Suprapubic skin (tissue), 4 donors: ENCODE measurements around the gene LYSMD4. TPM values are rescaled to one million over a fixed set of nuclear protein-coding genes. Genes with fewer than 3 reads are reported as not detected.
A peak's percentile ranks its signal among the peaks of the same experiment; 100 is the strongest.
"Not testable (repeated sequence)": the region's sequence is repeated elsewhere in the genome, so short reads cannot be mapped to it uniquely, and the experiment has no call there.

ENCODE experiments used
- DNase-seq, 2 donors: peaks; one replicate each; pipeline ENCODE4 v3.0.0-alpha.2; 2019; ENCODE audit warnings: low spot score in 2 of 2
- H3K27ac ChIP-seq: fragments of 200-600 bp; sonication (generic); one replicate; pipeline ENCODE4 v1.5.1; 2019
- H3K27me3 ChIP-seq: fragments of 200-600 bp; sonication (generic); one replicate; pipeline ENCODE4 v1.5.1; 2019
- H3K36me3 ChIP-seq: fragments of 200-600 bp; sonication (generic); one replicate; pipeline ENCODE4 v1.5.1; 2019
- H3K4me1 ChIP-seq: fragments of 200-600 bp; sonication (generic); one replicate; pipeline ENCODE4 v1.5.1; 2019
- H3K4me3 ChIP-seq: fragments of 200-600 bp; sonication (generic); one replicate; pipeline ENCODE4 v1.5.1; 2019; ENCODE audit warnings: mild to moderate bottlenecking
- H3K9me3 ChIP-seq: fragments of 200-600 bp; sonication (generic); one replicate; pipeline ENCODE4 v1.5.1; 2019
- CTCF ChIP-seq, 2 donors: fragments of 200-600 bp in 1 of 2; fragments of 450-650 bp in 1 of 2; sonication (generic) in 1 of 2; IDR thresholded peaks; one replicate each; pipeline ENCODE4 v1.5.1; 2016 to 2019; ENCODE audit warnings: antibody characterized with exemption in 2 of 2, mild to moderate bottlenecking in 1 of 2, moderate library complexity in 1 of 2
- EP300 ChIP-seq: sonication (generic); formaldehyde crosslinking; IDR thresholded peaks from one replicate; pipeline ENCODE4 v1.6.1; 2017; ENCODE audit warnings: antibody characterized with exemption
- POLR2A ChIP-seq, 2 donors: fragments of 450-650 bp; IDR thresholded peaks; one replicate each; pipeline ENCODE4 v1.6.1; 2017; ENCODE audit warnings: antibody characterized with exemption in 2 of 2, mild to moderate bottlenecking in 2 of 2, moderate library complexity in 2 of 2
- POLR2AphosphoS5 ChIP-seq, 3 donors: sonication (generic); formaldehyde crosslinking; IDR thresholded peaks; one replicate each; pipeline ENCODE4 v1.6.1; 2017; ENCODE audit warnings: antibody characterized with exemption in 3 of 3
- WGBS: methylation state at CpG from one replicate; pipeline ENCODE4 v1.1.5; 2018; 5-methylcytosine and 5-hydroxymethylcytosine counted together
- total RNA-seq, 4 donors: library from RNA; depleted of rRNA; stranded (reverse); fragments of >200 nt; gene quantifications; one replicate each; pipeline ENCODE4 v1.1.0, GENCODE V29; 2016

LYSMD4 gene
- 10 to 100 TPM; 19.7 to 52.8 (median 35.0) TPM for total RNA-seq

GRCh38 chr15:99733268-99734039 is at the start of gene LYSMD4:
Gene LYSMD4 (minus strand): TSS chr15:99733437. CDS start chr15:99731999, 1,438 bp downstream.
- Histone ChIP-seq H3K36me3 (peaks cover 12% of the 10 kb centered on the region), H3K9me3 (no peaks in the 10 kb centered on the region), H3K4me3 (peak within 1 kb of the TSS; percentile 99), H3K27ac (peak within 1 kb of the TSS; percentile 97), H3K4me1 (peaks cover 31% of the 10 kb centered on the region), H3K27me3 (no peaks in the 10 kb centered on the region)
- no peak for TF ChIP-seq EP300
- no peak for TF ChIP-seq CTCF (IDR thresholded peaks at IDR 0.05)
- TF ChIP-seq POLR2A (IDR thresholded peaks at IDR 0.05) = peak in 1 of 2 donors; percentile 57
- no peak for TF ChIP-seq POLR2AphosphoS5 (IDR thresholded peaks at IDR 0.05)
- 24% methylated on average over 17 of the region's 69 CpGs for WGBS
- DNase-seq = peak; percentile 99

GRCh38 chr15:99782029-99782428 is 48.8 kb upstream of the LYSMD4 start:
- DNase-seq, H3K27ac ChIP-seq, H3K27me3 ChIP-seq, H3K4me3 ChIP-seq, H3K4me1 ChIP-seq, H3K36me3 ChIP-seq, H3K9me3 ChIP-seq: not testable (repeated sequence)
- 75% methylated on average over 4 of the region's 4 CpGs for WGBS

- WGBS = 85% methylated on average over 1 of the region's 1 CpG
- Histone ChIP-seq H3K4me3 (no peak overlapping the region), H3K27me3 (no peaks in the 10 kb centered on the region), H3K9me3 (no peaks in the 10 kb centered on the region), H3K27ac (no peak overlapping the region), H3K36me3 (no peaks in the 10 kb centered on the region), H3K4me1 (no peaks in the 10 kb centered on the region)
- no peak for DNase-seq
- TF ChIP-seq POLR2AphosphoS5 (IDR thresholded peaks at IDR 0.05) (no peak), POLR2A (IDR thresholded peaks at IDR 0.05) (no peak), EP300 (no peak), CTCF (IDR thresholded peaks at IDR 0.05) (no peak)
These were observed 43.9 kb upstream of the LYSMD4 start for GRCh38 chr15:99777144-99777543.

- Histone ChIP-seq H3K27me3 (no peaks in the 10 kb centered on the region), H3K4me3 (no peak overlapping the region), H3K36me3 (no peaks in the 10 kb centered on the region), H3K27ac (no peak overlapping the region), H3K4me1 (no peaks in the 10 kb centered on the region), H3K9me3 (no peaks in the 10 kb centered on the region)
- TF ChIP-seq CTCF (IDR thresholded peaks at IDR 0.05) (no peak), EP300 (no peak), POLR2A (IDR thresholded peaks at IDR 0.05) (no peak), POLR2AphosphoS5 (IDR thresholded peaks at IDR 0.05) (no peak)
- WGBS = 71% methylated on average over 3 of the region's 3 CpGs
- DNase-seq = no peak
These were observed 31.3 kb upstream of the LYSMD4 start for GRCh38 chr15:99764522-99764921.

GRCh38 chr15:99763827-99764226 is 30.6 kb upstream of the LYSMD4 start:
- Histone ChIP-seq H3K4me3 (no peak overlapping the region), H3K36me3 (no peaks in the 10 kb centered on the region), H3K27ac (no peak overlapping the region), H3K4me1 (no peaks in the 10 kb centered on the region), H3K27me3 (no peaks in the 10 kb centered on the region), H3K9me3 (no peaks in the 10 kb centered on the region)
- WGBS = 90% methylated on average over 2 of the region's 2 CpGs
- TF ChIP-seq EP300 (no peak), POLR2AphosphoS5 (IDR thresholded peaks at IDR 0.05) (no peak), POLR2A (IDR thresholded peaks at IDR 0.05) (no peak), CTCF (IDR thresholded peaks at IDR 0.05) (no peak)
- no peak for DNase-seq
